ENCODE results near the gene ANKRD24. TPM values are rescaled to one million over a fixed set of nuclear protein-coding genes. Genes with fewer than 3 reads are reported as not detected.

Gene ANKRD24
- total and polyA plus RNA-seq, 2 experiments from 2014 or later, result 6.2 to 7.4 TPM

GRCh38 chr19:4183967-4184717 is 1.7 kb downstream of the ANKRD24 start:
- no peak for TF ChIP-seq CTCF (IDR thresholded peaks at IDR 0.05; ENCODE audit: low read depth, low read length)
- H3K27me3 ChIP-seq, result no peaks in the 10 kb centered on the region
- H3K4me3 ChIP-seq, result no peak overlapping the region
- no peaks in the 10 kb centered on the region for H3K4me1 ChIP-seq (ENCODE audit: low read depth)
- H3K36me3 ChIP-seq, result no peaks in the 10 kb centered on the region
- no peak overlapping the region for H3K27ac ChIP-seq
- no peak for DNase-seq (ENCODE audit: low read depth in 1 of 2, low spot score in 1 of 2)
- H3K9me3 ChIP-seq (ENCODE audit: low read depth), result no peaks in the 10 kb centered on the region

DNA sequence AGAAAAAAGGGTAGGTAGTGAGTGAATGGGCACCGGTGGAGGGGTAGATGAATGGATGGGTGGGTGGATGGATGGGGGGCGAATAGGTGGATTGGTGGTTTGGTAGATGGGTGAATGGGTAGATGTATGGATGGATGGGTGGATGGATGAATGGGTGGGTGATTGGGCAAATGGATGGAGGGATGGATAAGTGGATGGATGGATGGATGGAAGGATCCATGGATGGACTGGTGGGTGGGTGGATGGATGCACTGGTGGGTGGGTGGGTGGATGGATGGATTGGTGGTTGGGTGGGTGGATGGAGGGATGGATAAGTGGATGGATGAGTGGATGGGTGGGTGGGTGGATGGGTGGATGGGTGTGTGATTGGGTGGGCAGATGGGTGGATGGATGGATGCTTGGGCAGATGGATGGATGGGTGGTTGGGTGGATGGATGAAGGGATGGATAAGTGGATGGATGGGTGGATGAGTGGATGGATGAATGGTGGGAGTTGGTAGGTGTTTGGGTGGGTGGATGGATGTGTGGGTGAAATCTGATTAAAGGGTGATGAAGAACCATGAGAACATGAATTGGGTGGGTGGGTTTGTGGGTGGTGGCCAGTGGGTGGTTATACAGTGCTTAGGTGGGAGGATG is 2.3 kb downstream of the ANKRD24 start:
- H3K9me3 ChIP-seq (ENCODE audit: low read depth), result no peaks in the 10 kb centered on the region
- no peak overlapping the region for H3K27ac ChIP-seq
- DNase-seq (ENCODE audit: low read depth in 1 of 2, low spot score in 1 of 2), result no peak
- H3K36me3 ChIP-seq, result no peaks in the 10 kb centered on the region
- no peaks in the 10 kb centered on the region for H3K4me1 ChIP-seq (ENCODE audit: low read depth)
- TF ChIP-seq CTCF (IDR thresholded peaks at IDR 0.05; ENCODE audit: low read depth, low read length), result no peak
- H3K27me3 ChIP-seq, result no peaks in the 10 kb centered on the region
- H3K4me3 ChIP-seq, result no peak overlapping the region

DNA sequence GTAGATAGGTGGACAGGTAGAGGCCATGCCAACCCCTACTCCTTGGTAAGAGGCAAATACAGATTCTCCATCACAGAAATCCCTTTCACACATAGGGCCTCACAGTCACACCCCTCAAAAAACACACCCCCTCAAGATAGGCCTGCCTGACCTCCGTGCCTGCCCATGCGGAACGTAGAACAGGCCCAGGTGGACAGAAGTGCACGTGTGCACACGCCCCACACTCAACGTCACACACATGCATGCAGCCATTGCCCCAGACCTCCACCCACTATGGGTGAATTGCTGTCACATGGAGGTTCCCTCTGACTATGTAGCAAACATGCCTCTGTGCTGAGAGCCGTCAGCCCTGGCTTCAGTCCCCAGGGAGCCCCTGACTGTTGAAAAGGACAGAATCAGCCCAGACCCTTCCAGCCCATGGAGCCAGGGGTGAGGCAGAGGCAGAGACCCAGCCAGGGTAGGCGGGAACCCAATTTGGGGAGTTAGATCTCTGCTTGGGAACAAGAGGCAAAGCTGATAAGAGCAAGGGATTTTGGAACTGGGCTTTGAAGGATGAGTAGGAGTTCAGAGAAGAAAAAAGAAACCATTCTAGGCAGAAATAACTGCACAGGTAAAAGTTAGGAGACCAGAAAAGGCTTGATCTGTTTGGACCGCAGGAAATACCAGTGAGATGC is 3.1 kb downstream of the ANKRD24 start:
- Histone ChIP-seq H3K36me3 (no peaks in the 10 kb centered on the region), H3K4me1 (ENCODE audit: low read depth) (no peaks in the 10 kb centered on the region), H3K27me3 (no peaks in the 10 kb centered on the region), H3K4me3 (no peak overlapping the region), H3K27ac (no peak overlapping the region), H3K9me3 (ENCODE audit: low read depth) (no peaks in the 10 kb centered on the region)
- no peak for DNase-seq (ENCODE audit: low read depth in 1 of 2, low spot score in 1 of 2)
- TF ChIP-seq CTCF (IDR thresholded peaks at IDR 0.05; ENCODE audit: low read depth, low read length), result no peak

DNA sequence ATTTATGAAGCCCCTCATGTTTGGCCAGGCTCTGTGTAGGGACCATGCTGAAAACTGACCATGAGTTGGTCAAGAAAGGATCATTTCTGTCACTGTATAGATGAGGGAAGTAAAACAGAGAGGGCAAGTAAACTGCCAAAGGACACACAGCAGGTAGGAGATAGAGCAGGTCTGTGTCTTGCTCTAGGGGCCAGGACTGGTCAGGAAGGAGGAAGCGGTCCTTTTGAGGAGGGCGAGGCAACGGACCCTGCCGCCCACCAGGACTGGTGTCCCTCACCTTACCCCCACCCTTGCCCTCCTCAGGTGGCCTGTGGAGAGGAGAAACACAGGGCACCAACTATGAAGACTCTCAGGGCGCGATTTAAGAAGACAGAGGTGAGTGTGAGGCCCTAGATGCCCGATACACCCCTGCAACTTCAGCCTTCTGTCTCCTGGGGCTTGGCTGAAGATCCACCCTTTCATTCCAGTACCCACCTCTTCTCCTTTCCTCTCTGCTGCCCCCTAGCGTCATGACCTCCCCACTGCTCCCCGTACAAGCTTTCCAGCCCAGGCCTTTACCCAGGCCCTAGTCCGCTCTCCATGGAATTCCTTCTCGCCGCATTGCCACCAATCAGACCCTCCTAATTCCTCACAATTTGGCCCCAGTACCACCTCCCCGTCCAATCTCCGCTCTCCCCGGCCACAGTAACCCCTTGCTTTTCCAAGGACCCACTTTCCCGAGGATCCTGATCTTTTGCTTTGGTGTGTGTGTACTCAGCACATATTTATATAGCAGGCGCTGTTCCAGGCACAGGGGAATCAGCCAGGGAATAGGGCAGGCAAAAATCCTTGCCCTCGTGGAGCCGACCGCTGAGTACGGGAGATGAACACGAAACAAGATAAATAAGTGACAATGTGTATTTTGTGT is 3.9 kb downstream of the ANKRD24 start:
- H3K36me3 ChIP-seq, result no peaks in the 10 kb centered on the region
- no peak overlapping the region for H3K4me3 ChIP-seq
- H3K27me3 ChIP-seq, result no peaks in the 10 kb centered on the region
- DNase-seq (ENCODE audit: low read depth in 1 of 2, low spot score in 1 of 2), result peak; percentile 79 to 84
- no peaks in the 10 kb centered on the region for H3K4me1 ChIP-seq (ENCODE audit: low read depth)
- H3K9me3 ChIP-seq (ENCODE audit: low read depth), result no peaks in the 10 kb centered on the region
- H3K27ac ChIP-seq, result no peak overlapping the region
- TF ChIP-seq CTCF (IDR thresholded peaks at IDR 0.05; ENCODE audit: low read depth, low read length), result peak; percentile 90

Measured in cardiac muscle cell (in vitro differentiated cells and primary cell).